Right ventricle myocardium superior (tissue), 1 donor: ENCODE results near the gene PUDP. TPM values are rescaled to one million over a fixed set of nuclear protein-coding genes. Genes with fewer than 3 reads are reported as not detected.
"Not testable (repeated sequence)": the region's sequence is repeated elsewhere in the genome, so short reads cannot be mapped to it uniquely, and the experiment has no call there.

Experiments used
- ATAC-seq: fragments of 200-7000 bp; cut with Tn5 transposase; one replicate; pipeline ENCODE4 v1.9.1; 2020; ENCODE audit warnings: mild to moderate bottlenecking; ENCODE audit not compliant: poor library complexity
- DNase-seq: peaks from one replicate; pipeline ENCODE4 v3.0.0-alpha.2; 2020
- intact Hi-C: fragments of 100-400 bp; cut with DNase I; formaldehyde crosslinking; loops from one replicate; pipeline ENCODE4 v1.11.2; 2022
- long read RNA-seq: library from polyadenylated mRNA; unstranded; transcript quantifications from one replicate; pipeline ENCODE4 v2.0.0, GENCODE V29; 2021
- total RNA-seq: library from RNA; stranded (reverse); fragmentation: NEBNext Ultra II Directional; extraction: Animal tissue kit (Norgen Biotek cat#: 25700); gene quantifications from one replicate; pipeline ENCODE4 v1.2.1, GENCODE V29; 2021
- donor health status: DM: no; HTN: yes; CAD: no; lungs with severe emphysema.

PUDP gene
- total RNA-seq, result 21.6 TPM
- long read RNA-seq, transcript PUDP-201 (4 exons, 2,140 nt), result major isoform, 42 of 58 reads
- long read RNA-seq, transcript PUDP-203 (5 exons, 1,334 nt), result minor isoform, 10 of 58 reads
- long read RNA-seq, partial matches to known transcripts, result 4 of 58 reads
- long read RNA-seq, other reads (novel, unspliced or antisense), result 1 of 58 reads

GRCh38 chrX:7147978-7148854 lies at the start of gene PUDP:
Gene PUDP (minus strand): TSS chrX:7148153. CDS start chrX:7148113, 40 bp downstream.
- DNase-seq (peak; percentile 92), ATAC-seq (peak; percentile 99)
- intact Hi-C loops, result no loop called here

GRCh38 chrX:7194606-7195005 lies 46.7 kb upstream of the PUDP start:
- ATAC-seq, result no peak
- intact Hi-C loops, result no loop called here
- DNase-seq, result no peak

GRCh38 chrX:7192871-7193270 lies 44.9 kb upstream of the PUDP start:
- DNase-seq (no peak), ATAC-seq (no peak)
- intact Hi-C loops, result no loop called here

- intact Hi-C loops, result no loop called here
- DNase-seq (no peak), ATAC-seq (no peak)
Measured at GRCh38 chrX:7191681-7192110, 43.7 kb upstream of the PUDP start.

GRCh38 chrX:7190157-7190556 lies 42.2 kb upstream of the PUDP start:
- DNase-seq, result no peak
- no peak for ATAC-seq
- intact Hi-C loops, result no loop called here

GRCh38 chrX:7188672-7189071 lies 40.7 kb upstream of the PUDP start:
- DNase-seq (no peak), ATAC-seq (no peak)
- intact Hi-C loops, result no loop called here

- intact Hi-C loops, result no loop called here
- ATAC-seq (no peak), DNase-seq (no peak)
Measured at GRCh38 chrX:7184816-7185215, 36.9 kb upstream of the PUDP start.

- intact Hi-C loops, result no loop called here
- DNase-seq, result no peak
- no peak for ATAC-seq
Measured at GRCh38 chrX:7179446-7179845, 31.5 kb upstream of the PUDP start.

- DNase-seq, intact Hi-C loops, ATAC-seq: not testable (repeated sequence)
Measured at GRCh38 chrX:7178859-7179258, 30.9 kb upstream of the PUDP start.

- no peak for DNase-seq
- intact Hi-C loops, result no loop called here
- ATAC-seq, result no peak
Measured at GRCh38 chrX:7170898-7171297, 22.9 kb upstream of the PUDP start.

- DNase-seq (no peak), ATAC-seq (no peak)
- intact Hi-C loops, result no loop called here
Measured at GRCh38 chrX:7169627-7170026, 21.7 kb upstream of the PUDP start.

GRCh38 chrX:7168371-7168770 lies 20.4 kb upstream of the PUDP start:
- intact Hi-C loops, result no loop called here
- no peak for ATAC-seq

GRCh38 chrX:7164174-7164573 lies 16.2 kb upstream of the PUDP start:
- no peak for DNase-seq
- intact Hi-C loops, result no loop called here
- ATAC-seq, result no peak

More at GRCh38 chrX:7168371-7168770, 20.4 kb upstream of the PUDP start:
- no peak for DNase-seq

GRCh38 chrX:7163146-7163677 lies 15.3 kb upstream of the PUDP start:
- intact Hi-C loops, result no loop called here
- ATAC-seq (no peak), DNase-seq (no peak)

- intact Hi-C loops, result no loop called here
- no peak for DNase-seq
- ATAC-seq, result no peak
Measured at GRCh38 chrX:7159149-7159861, 11.4 kb upstream of the PUDP start.

GRCh38 chrX:7158468-7158990 lies 10.6 kb upstream of the PUDP start:
- intact Hi-C loops, result no loop called here
- DNase-seq (no peak), ATAC-seq (no peak)

GRCh38 chrX:7156879-7157278 lies 8.9 kb upstream of the PUDP start:
- intact Hi-C loops, result no loop called here
- no peak for DNase-seq
- ATAC-seq, result no peak

GRCh38 chrX:7155163-7155562 lies 7.2 kb upstream of the PUDP start:
- DNase-seq (no peak), ATAC-seq (no peak)
- intact Hi-C loops, result no loop called here

- intact Hi-C loops, result no loop called here
- DNase-seq (no peak), ATAC-seq (no peak)
Measured at GRCh38 chrX:7154041-7154597, 6.2 kb upstream of the PUDP start.
